Suprapubic skin (tissue), 4 donors: Measurements from ENCODE around the gene SKP2.

Source experiments
- CTCF ChIP-seq, 2 donors: fragments of 200-600 bp in 1 of 2; fragments of 450-650 bp in 1 of 2; sonication (generic) in 1 of 2; IDR thresholded peaks; one replicate each; pipeline ENCODE4 v1.5.1; 2016 to 2019; ENCODE audit warnings: antibody characterized with exemption in 2 of 2, mild to moderate bottlenecking in 1 of 2, moderate library complexity in 1 of 2
- POLR2A ChIP-seq, 2 donors: fragments of 450-650 bp; IDR thresholded peaks; one replicate each; pipeline ENCODE4 v1.6.1; 2017; ENCODE audit warnings: antibody characterized with exemption in 2 of 2, mild to moderate bottlenecking in 2 of 2, moderate library complexity in 2 of 2
- POLR2AphosphoS5 ChIP-seq, 3 donors: sonication (generic); formaldehyde crosslinking; IDR thresholded peaks; one replicate each; pipeline ENCODE4 v1.6.1; 2017; ENCODE audit warnings: antibody characterized with exemption in 3 of 3

GRCh38 chr5:36108758-36109460 is 43.0 kb upstream of the SKP2 start:
- TF ChIP-seq POLR2A (IDR thresholded peaks at IDR 0.05) (no peak), POLR2AphosphoS5 (IDR thresholded peaks at IDR 0.05) (no peak), CTCF (IDR thresholded peaks at IDR 0.05) (no peak)
